HS-27A (cell line): ENCODE measurements around the gene RAB40C.

Experiments
- DNase-seq: peaks from one replicate; pipeline ENCODE4 v3.0.0-alpha.2; 2012; ENCODE audit warnings: low read depth, missing footprints

Gene RAB40C

DNA sequence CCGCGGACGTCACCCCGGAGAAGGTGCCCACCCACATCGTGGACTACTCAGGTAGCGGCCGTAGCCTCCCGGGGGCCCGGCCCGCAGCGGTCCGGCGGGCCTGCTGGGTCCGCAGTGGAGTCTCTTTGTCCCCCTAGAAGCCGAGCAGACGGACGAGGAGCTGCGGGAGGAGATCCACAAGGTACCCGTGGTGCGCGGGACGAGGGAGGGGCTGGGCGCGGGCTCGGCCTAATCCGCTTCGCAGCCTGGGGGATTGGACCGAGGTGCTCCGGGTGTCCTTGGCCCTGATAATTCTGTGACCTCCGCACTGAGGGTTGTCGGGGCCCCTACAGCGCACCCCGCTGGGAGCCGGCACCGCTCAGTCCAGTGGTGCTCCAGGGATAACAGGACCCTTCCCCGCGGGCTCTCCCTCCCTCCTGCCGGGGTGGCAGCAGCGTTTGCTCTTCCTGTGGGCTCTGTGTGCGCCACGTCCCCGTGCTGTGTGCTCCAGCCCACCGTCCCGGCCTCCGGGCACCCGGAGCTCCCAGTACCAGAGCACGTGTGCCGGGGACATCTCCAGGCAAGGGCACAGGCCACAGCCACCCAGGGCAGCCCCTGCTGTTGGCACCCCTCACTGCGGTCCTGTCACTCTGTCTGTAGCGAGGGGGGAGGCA lies 78.8 kb downstream of the RAB40C start:
- DNase-seq, result no peak

GRCh38 chr16:669666-670065 lies 79.8 kb downstream of the RAB40C start:
- no peak for DNase-seq

- DNase-seq, result no peak
Observed at GRCh38 chr16:670485-671352, 80.9 kb downstream of the RAB40C start.

DNA sequence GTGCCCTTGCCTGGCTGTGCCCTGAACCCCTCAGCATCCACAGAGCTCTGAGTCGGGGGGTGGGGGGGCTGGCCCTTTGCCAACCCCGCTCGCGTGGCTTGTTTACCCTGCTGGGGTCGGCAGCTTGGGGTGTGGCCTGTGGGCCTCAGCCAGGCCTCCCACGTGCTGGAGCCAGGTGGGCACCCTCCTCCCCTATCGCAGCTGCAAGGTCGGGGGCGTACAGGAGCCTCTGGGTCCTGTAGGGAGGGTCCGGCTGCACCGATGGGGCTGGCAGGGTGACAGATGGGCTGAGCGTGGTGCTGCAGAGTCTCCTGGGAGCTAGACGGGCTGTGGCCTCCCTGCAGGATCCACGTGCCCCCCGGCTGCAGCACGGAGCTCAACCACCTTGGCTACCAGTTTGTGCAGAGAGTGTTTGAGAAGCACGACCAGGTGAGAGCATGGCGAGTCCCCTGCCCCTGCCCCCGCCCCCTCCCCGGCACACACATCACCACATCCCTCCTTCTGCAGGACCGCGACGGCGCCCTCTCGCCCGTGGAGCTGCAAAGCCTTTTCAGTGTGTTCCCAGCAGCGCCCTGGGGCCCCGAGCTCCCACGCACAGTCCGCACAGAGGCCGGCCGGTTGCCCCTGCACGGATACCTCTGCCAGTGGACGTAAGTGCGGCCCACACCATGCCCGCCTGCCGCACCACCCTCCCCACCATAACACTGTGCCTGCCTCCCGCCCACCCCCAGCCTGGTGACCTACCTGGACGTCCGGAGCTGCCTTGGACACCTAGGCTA lies 81.7 kb downstream of the RAB40C start:
- no peak for DNase-seq

GRCh38 chr16:672371-672770 lies 82.5 kb downstream of the RAB40C start:
- no peak for DNase-seq

GRCh38 chr16:672851-673250 lies 83.0 kb downstream of the RAB40C start:
- no peak for DNase-seq

- no peak for DNase-seq
Observed at GRCh38 chr16:673399-673991, 83.6 kb downstream of the RAB40C start.

- DNase-seq, result no peak
Observed at GRCh38 chr16:674214-674881, 84.5 kb downstream of the RAB40C start.

GRCh38 chr16:674968-675883 lies 85.4 kb downstream of the RAB40C start, which contains the start of gene RHBDL1:
TSS of gene RHBDL1 (plus strand) at chr16:675671. CDS start at chr16:675791, 120 bp downstream.
- DNase-seq, result no peak

- DNase-seq, result no peak
Observed at GRCh38 chr16:675884-676564, 86.2 kb downstream of the RAB40C start.

- DNase-seq, result no peak
Observed at GRCh38 chr16:676565-676902, 86.7 kb downstream of the RAB40C start.

GRCh38 chr16:676913-677312 lies 87.0 kb downstream of the RAB40C start:
- DNase-seq, result no peak

DNA sequence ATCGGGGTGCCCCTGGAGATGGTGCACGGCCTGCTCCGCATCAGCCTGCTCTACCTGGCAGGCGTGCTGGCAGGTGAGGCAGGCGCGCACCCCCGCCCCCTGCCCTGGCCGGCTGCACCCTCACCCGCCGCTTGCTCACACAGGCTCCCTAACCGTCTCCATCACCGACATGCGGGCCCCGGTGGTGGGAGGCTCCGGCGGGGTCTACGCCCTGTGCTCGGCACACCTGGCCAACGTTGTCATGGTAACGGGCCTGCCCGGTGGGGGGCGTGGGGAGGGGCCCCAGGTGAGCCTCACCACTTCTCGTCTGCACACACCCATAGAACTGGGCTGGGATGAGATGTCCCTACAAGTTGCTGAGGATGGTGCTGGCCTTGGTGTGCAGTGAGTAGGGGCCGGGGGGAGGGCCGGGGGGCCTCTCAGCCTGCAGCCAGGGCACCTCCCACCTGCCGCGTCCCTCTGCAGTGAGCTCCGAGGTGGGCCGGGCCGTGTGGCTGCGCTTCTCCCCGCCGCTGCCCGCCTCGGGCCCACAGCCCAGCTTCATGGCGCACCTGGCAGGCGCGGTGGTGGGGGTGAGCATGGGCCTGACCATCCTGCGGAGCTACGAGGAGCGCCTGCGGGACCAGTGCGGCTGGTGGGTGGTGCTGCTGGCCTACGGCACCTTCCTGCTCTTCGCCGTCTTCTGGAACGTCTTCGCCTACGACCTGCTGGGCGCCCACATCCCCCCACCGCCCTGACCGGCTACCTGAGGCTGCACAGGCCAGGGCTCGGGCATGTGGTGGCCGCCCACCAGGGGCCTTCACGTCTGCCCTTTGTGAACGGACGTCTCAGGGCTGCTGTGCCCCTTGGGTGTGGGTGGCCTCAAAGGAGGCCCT lies 87.7 kb downstream of the RAB40C start:
- DNase-seq, result no peak

DNA sequence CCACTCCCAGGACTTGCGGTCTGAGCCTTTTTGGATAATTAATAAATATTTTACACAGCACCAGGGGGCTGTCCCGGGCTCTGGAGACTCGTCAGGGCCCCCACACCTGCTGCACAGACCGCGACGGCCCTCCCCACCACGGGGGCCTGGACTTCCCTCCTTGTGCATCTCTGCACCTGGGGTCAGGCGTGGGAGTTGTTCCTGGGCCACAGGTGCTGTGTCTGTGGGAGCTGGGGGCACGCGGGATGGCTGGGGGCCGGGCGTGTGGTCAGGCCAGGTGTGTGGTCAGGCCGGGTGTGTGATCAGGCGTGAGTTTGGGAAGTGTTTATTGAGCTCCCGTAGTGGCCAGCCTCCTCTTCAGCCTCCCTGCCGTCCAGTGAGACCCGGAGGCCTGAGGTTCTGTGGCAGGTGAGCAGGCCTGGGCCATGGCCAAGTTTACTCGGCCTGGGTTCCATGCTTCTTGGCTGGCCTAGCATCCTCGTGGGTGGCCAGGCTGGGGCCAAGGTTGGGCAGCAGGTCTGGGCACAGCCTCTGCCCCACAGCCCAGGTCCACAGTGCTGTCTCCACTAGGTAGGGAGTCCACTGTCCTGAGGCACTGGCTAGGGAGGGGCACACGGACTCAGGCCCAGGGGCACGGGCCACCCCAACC lies 88.5 kb downstream of the RAB40C start:
- no peak for DNase-seq
